HL-60 (cell line): ENCODE measurements around the gene TMEM86B.

ENCODE experiments used
- CTCF ChIP-seq: IDR thresholded peaks from one replicate; pipeline ENCODE4 v1.5.1; 2011; ENCODE audit warnings: low read length, control low read depth, inconsistent platforms; ENCODE audit not compliant: insufficient read depth
- GABPA ChIP-seq: IDR thresholded peaks from 2 replicates; pipeline ENCODE4 v1.6.1; 2012; ENCODE audit warnings: low read depth
- REST ChIP-seq: IDR thresholded peaks from 2 replicates; pipeline ENCODE4 v1.6.1; 2012; ENCODE audit warnings: low read depth; ENCODE audit not compliant: insufficient replicate concordance

GRCh38 chr19:55256562-55257460 lies 28.2 kb upstream of the TMEM86B start:
- TF ChIP-seq CTCF (no peak), GABPA (no peak), REST (no peak)
